ENCODE data around the gene GNG11.

DNA sequence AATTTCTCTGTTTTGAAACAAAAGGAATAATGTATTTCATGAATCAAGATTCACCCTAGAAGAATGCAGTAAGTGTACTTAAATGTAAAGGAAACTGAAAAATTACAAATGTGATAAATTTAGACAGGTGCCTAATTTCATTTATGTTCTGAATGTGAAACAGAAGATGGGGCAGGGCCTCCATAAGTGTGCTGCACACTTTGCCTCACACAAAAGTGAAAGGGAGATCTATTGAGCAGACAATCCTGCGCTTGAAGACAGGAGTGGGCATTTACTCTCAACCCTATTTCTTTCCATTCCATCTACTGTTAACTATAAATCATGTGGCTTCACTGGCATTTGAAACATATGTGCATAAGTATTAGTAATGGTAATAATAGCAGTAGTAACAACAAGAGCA is 36.2 kb downstream of the GNG11 start:
- TF ChIP-seq SIN3A (IDR thresholded peaks at IDR 0.05; ENCODE audit: borderline replicate concordance, insufficient read depth, low read depth, low read length) (no peak), TCF7L2 (IDR thresholded peaks at IDR 0.05; ENCODE audit: low read depth, low read length) (no peak)
- TF ChIP-seq, protein P1, sequence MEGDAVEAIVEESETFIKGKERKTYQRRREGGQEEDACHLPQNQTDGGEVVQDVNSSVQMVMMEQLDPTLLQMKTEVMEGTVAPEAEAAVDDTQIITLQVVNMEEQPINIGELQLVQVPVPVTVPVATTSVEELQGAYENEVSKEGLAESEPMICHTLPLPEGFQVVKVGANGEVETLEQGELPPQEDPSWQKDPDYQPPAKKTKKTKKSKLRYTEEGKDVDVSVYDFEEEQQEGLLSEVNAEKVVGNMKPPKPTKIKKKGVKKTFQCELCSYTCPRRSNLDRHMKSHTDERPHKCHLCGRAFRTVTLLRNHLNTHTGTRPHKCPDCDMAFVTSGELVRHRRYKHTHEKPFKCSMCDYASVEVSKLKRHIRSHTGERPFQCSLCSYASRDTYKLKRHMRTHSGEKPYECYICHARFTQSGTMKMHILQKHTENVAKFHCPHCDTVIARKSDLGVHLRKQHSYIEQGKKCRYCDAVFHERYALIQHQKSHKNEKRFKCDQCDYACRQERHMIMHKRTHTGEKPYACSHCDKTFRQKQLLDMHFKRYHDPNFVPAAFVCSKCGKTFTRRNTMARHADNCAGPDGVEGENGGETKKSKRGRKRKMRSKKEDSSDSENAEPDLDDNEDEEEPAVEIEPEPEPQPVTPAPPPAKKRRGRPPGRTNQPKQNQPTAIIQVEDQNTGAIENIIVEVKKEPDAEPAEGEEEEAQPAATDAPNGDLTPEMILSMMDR (IDR thresholded peaks at IDR 0.05), result no peak
